ENCODE measurements around the gene APC.

DNA sequence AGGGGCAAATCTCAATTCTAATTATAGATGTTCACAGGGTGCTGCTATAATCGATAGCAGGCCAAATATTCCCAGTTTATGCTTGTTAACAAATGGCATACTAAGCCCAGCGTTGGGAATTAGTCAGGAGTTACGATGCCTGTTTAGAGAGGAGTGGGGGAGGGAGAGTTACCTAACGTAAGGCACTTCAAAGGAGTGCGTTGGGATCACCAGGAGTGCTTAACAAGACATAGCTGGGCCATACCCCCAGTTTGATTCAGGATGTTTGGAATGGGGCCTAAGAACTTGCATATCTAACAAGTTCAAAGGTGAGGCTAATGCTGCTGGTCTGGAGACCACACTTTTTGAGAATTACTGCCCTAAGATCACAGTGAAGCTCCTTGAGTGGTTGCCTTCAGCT lies 108.9 kb downstream of the APC start:
- TF ChIP-seq EZH2 (conservative IDR thresholded peaks at IDR 0.05; ENCODE audit: low read depth, low read length), result no peak
- no peak for TF ChIP-seq MAFK (conservative IDR thresholded peaks at IDR 0.05 in 1 of 2, IDR thresholded peaks at IDR 0.05 in 1 of 2; ENCODE audit: low read length in 2 of 2)
- TF ChIP-seq ZNF274 (CRISPR knock-in tag; IDR thresholded peaks at IDR 0.05), result no peak
- TF ChIP-seq FOXA3 (CRISPR knock-in tag; IDR thresholded peaks at IDR 0.05), result no peak
- TF ChIP-seq, protein P1, sequence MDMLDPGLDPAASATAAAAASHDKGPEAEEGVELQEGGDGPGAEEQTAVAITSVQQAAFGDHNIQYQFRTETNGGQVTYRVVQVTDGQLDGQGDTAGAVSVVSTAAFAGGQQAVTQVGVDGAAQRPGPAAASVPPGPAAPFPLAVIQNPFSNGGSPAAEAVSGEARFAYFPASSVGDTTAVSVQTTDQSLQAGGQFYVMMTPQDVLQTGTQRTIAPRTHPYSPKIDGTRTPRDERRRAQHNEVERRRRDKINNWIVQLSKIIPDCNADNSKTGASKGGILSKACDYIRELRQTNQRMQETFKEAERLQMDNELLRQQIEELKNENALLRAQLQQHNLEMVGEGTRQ (IDR thresholded peaks at IDR 0.05; ENCODE audit: low read depth, low read length), result no peak
- TF ChIP-seq, protein P1 (CRISPR knock-in tag; IDR thresholded peaks at IDR 0.05; ENCODE audit: borderline replicate concordance), result no peak
- TF ChIP-seq SUZ12 (IDR thresholded peaks at IDR 0.05; ENCODE audit: low read depth, low read length), result no peak
- TF ChIP-seq NBN (conservative IDR thresholded peaks at IDR 0.05), result no peak
